Endothelial cell of umbilical vein (primary cell): Measurements from ENCODE around the gene ZNF213. TPM values are rescaled to one million over a fixed set of nuclear protein-coding genes. Genes with fewer than 3 reads are reported as not detected.

Source experiments
- BruUV-seq: library from RNA; stranded (reverse); fragments of 400-500 nt; replicated peaks from 2 replicates; lab custom pipeline; 2021; lab: Mats Ljungman, UMichigan
- CTCF ChIA-PET: fragments of 300-600, 350-600 bp; sonication (Branson Sonifier 250); formaldehyde crosslinking; loops from one replicate; lab custom pipeline; 2021; ENCODE audit warnings: antibody characterized with exemption, inconsistent platforms; lab: Charles Lee
- POLR2A ChIA-PET: fragments of 300-600, 350-600 bp; sonication (Branson Sonifier 250); formaldehyde crosslinking; loops from one replicate; lab custom pipeline; 2021; ENCODE audit warnings: antibody characterized with exemption, inconsistent platforms; lab: Charles Lee
- DNase-seq: peaks from one replicate; pipeline ENCODE4 v3.0.0-alpha.2; 2011; ENCODE audit warnings: low read depth, low spot score
- FAIRE-seq: peaks from 2 replicates; lab custom pipeline; 2011; peaks lifted over from hg19 to GRCh38; lab: Jason Lieb, UNC
- H2AFZ ChIP-seq: 2 replicates; pipeline ENCODE4 v1.6.0; 2012; ENCODE audit warnings: low read depth, low read length, control low read depth, inconsistent platforms
- H3K27ac ChIP-seq: 2 replicates; pipeline ENCODE4 v1.5.1; 2011; ENCODE audit warnings: low read depth, mild to moderate bottlenecking, control low read depth, low read length, moderate library complexity; ENCODE audit not compliant: insufficient read depth
- H3K27me3 ChIP-seq, 2 experiments: 2 replicates each; pipeline versions ENCODE4 v1.6.0 to v1.6.1; 2011; ENCODE audit warnings: low read length in 2 of 2, mixed read lengths in 1 of 2; ENCODE audit not compliant: control insufficient read depth in 2 of 2, insufficient read depth in 2 of 2
- H3K36me3 ChIP-seq, 2 experiments: 2 replicates in 1 of 2; 3 replicates in 1 of 2; pipeline ENCODE4 v1.5.1; 2011; ENCODE audit warnings: low read length in 2 of 2, mild to moderate bottlenecking in 1 of 2, moderate library complexity in 1 of 2; ENCODE audit not compliant: control insufficient read depth in 2 of 2, insufficient read depth in 2 of 2; ENCODE audit errors: extremely low read depth in 1 of 2
- H3K4me1 ChIP-seq: 3 replicates; pipeline ENCODE4 v1.5.1; 2011; ENCODE audit warnings: mild to moderate bottlenecking, low read length; ENCODE audit not compliant: control insufficient read depth, insufficient read depth; ENCODE audit errors: extremely low read depth
- H3K4me2 ChIP-seq: 2 replicates; pipeline ENCODE4 v1.6.1; 2011; ENCODE audit warnings: low read length, control low read depth, mixed read lengths; ENCODE audit not compliant: insufficient read depth
- H3K4me3 ChIP-seq, 3 experiments: fragments of 200-600 bp in 1 of 3; sonication (generic), shearing (Covaris generic) in 1 of 3; replicated peaks in 1 of 3; 2 replicates each; pipeline ENCODE4 v1.5.1; 2011 to 2016; ENCODE audit warnings: control low read depth in 3 of 3, low read length in 3 of 3, mild to moderate bottlenecking in 2 of 3, inconsistent platforms in 1 of 3, low read depth in 1 of 3, moderate library complexity in 1 of 3; ENCODE audit not compliant: insufficient read depth in 1 of 3
- H3K79me2 ChIP-seq: 2 replicates; pipeline ENCODE4 v1.6.0; 2012; ENCODE audit warnings: low read length, inconsistent platforms; ENCODE audit not compliant: control insufficient read depth, insufficient read depth
- H3K9ac ChIP-seq: replicated peaks from 2 replicates; pipeline ENCODE3; 2011; ENCODE audit warnings: low read length, control low read depth; ENCODE audit not compliant: insufficient read depth; ENCODE audit errors: extremely low read depth
- H3K9me1 ChIP-seq: replicated peaks from 3 replicates; pipeline ENCODE4 v1.6.0; 2011; ENCODE audit warnings: mild to moderate bottlenecking, low read length; ENCODE audit not compliant: control insufficient read depth, insufficient read depth; ENCODE audit errors: extremely low read depth
- H3K9me3 ChIP-seq: replicated peaks from 2 replicates; pipeline ENCODE4 v1.5.1; 2012; ENCODE audit warnings: low read length, inconsistent platforms; ENCODE audit not compliant: control insufficient read depth, insufficient read depth
- H4K20me1 ChIP-seq: replicated peaks from 2 replicates; pipeline ENCODE3; 2011; ENCODE audit warnings: mild to moderate bottlenecking, low read length; ENCODE audit not compliant: control insufficient read depth, insufficient read depth; ENCODE audit errors: extremely low read depth
- CTCF ChIP-seq, 2 donors: IDR thresholded peaks; 1 replicate in 1 of 2; 2 replicates in 1 of 2; pipeline ENCODE4 v1.5.1; 2011; ENCODE audit warnings: low read length in 2 of 2, mild to moderate bottlenecking in 2 of 2, moderate library complexity in 2 of 2, control low read depth in 1 of 2, inconsistent platforms in 1 of 2, low read depth in 1 of 2; ENCODE audit not compliant: insufficient read depth in 1 of 2; ENCODE audit errors: extremely low read depth in 1 of 2
- GATA2 ChIP-seq: IDR thresholded peaks from 2 replicates; pipeline ENCODE4 v1.7.0; 2011; ENCODE audit warnings: low read depth, mild to moderate bottlenecking, moderate library complexity, mixed read lengths, low read length; ENCODE audit not compliant: insufficient read length, insufficient read depth
- POLR2A ChIP-seq: IDR thresholded peaks from 2 replicates; pipeline ENCODE4 v1.6.1; 2012; ENCODE audit warnings: low read depth, mild to moderate bottlenecking, control low read depth, low read length
- POLR2AphosphoS5 ChIP-seq: IDR thresholded peaks from 2 replicates; pipeline ENCODE4 v1.6.1; 2012; ENCODE audit warnings: low read depth, mild to moderate bottlenecking, control low read depth, low read length, moderate library complexity; ENCODE audit not compliant: insufficient read depth
- dilution Hi-C: fragments of 300-500 bp; cut with MboI; formaldehyde crosslinking; loops from one replicate; pipeline ENCODE4 v1.15.0; 2019; ENCODE audit warnings: low sequenced_read_pairs; ENCODE audit not compliant: extremely low pct_ligation_motif_present
- intact Hi-C: fragments of 100-400 bp; cut with micrococcal nuclease; formaldehyde crosslinking; loops from one replicate; pipeline ENCODE4 v1.10.0; 2022
- polyA plus RNA-seq, 4 experiments: library from polyadenylated mRNA; depleted of rRNA in 3 of 4; stranded (reverse) in 3 of 4; unstranded in 1 of 4; fragments of >200 nt; gene quantifications; 2 replicates each; pipeline versions ENCODE4 v1.2.1 to v1.2.3, GENCODE V29; 2011 to 2012; ENCODE audit warnings: missing spikeins in 1 of 4
- total RNA-seq: library from RNA; stranded (reverse); gene quantifications from 2 replicates; pipeline ENCODE4 v1.2.3, GENCODE V29; 2021

Gene ZNF213
- total and polyA plus RNA-seq, 2 donors (not counting 3 experiments of a cell fraction or from before 2014, with no cell fraction given) = 2.0 to 9.8 TPM

- dilution Hi-C loops = no loop called here
- TF ChIP-seq CTCF (IDR thresholded peaks at IDR 0.05; ENCODE audit: extremely low read depth in 1 of 2, insufficient read depth in 1 of 2, low read depth in 1 of 2, low read length in 2 of 2) (no peak), POLR2AphosphoS5 (peak; percentile 45), POLR2A (peak; percentile 61)
- ChIA-PET CTCF (interaction anchor here (0.6 to 2.3 kb wide), 18 partner anchors 10 to 107 kb away, joined by 3 to 17 read pairs (median 4); no protein-coding TSS in a partner anchor), POLR2A (interaction anchor here (0.6 to 1.6 kb wide), 11 partner anchors 9 to 115 kb away, joined by 3 to 9 read pairs (median 3); partner anchors contain the start of gene TNFRSF12A)
- peaks cover 10% of the 10 kb centered on the region for H3K4me1 ChIP-seq
- H3K4me3 ChIP-seq = peak overlapping the region; percentile 66 to 78 (median 77)
- peak overlapping the region; percentile 67 for H2AFZ ChIP-seq
- FAIRE-seq (no peak), DNase-seq (peak; percentile 71)
- no peaks in the 10 kb centered on the region for H3K9me1 ChIP-seq
- H3K9me3 ChIP-seq = no peaks in the 10 kb centered on the region
- H3K79me2 ChIP-seq = peaks cover 17% of the 10 kb centered on the region
- peak overlapping the region; percentile 96 for H3K4me2 ChIP-seq
- intact Hi-C loops = loop anchor here (1.0 to 2.0 kb wide), 2 partner anchors 31 to 34 kb away; no protein-coding TSS in a partner anchor
- no peaks in the 10 kb centered on the region for H4K20me1 ChIP-seq
- peaks cover 0 to 1% of the 10 kb centered on the region in 2 experiments for H3K36me3 ChIP-seq
- H3K27ac ChIP-seq = peak overlapping the region; percentile 42
- BruUV-seq = TSS peak; percentile 64
- H3K9ac ChIP-seq = peak overlapping the region; percentile 82
- H3K27me3 ChIP-seq = no peaks in the 10 kb centered on the region
Observed at GRCh38 chr16:3135126-3135715, 392 bp downstream of the ZNF213 start.

GRCh38 chr16:3137267-3137666 is 2.4 kb downstream of the ZNF213 start:
- Histone ChIP-seq H3K9ac (no peak overlapping the region), H2AFZ (no peak overlapping the region), H3K4me2 (no peak overlapping the region), H3K79me2 (peaks cover 15% of the 10 kb centered on the region), H3K9me3 (no peaks in the 10 kb centered on the region), H3K36me3 (peaks cover 0 to 9% of the 10 kb centered on the region in 2 experiments), H3K4me1 (peaks cover 10% of the 10 kb centered on the region), H4K20me1 (no peaks in the 10 kb centered on the region), H3K27me3 (no peaks in the 10 kb centered on the region), H3K27ac (no peak overlapping the region), H3K4me3 (no peak overlapping the region), H3K9me1 (no peaks in the 10 kb centered on the region)
- CTCF ChIA-PET = interaction anchor here (1.4 to 2.4 kb wide), 2 partner anchors 11 to 12 kb away, joined by 4 to 9 read pairs; no protein-coding TSS in a partner anchor
- no peak for TF ChIP-seq GATA2
- FAIRE-seq (no peak), DNase-seq (no peak)
- BruUV-seq = no TSS peak
- POLR2A ChIA-PET = no interaction called here
- dilution Hi-C loops = no loop called here
- intact Hi-C loops = no loop called here
